ENCODE measurements around the gene PDCL3.

DNA sequence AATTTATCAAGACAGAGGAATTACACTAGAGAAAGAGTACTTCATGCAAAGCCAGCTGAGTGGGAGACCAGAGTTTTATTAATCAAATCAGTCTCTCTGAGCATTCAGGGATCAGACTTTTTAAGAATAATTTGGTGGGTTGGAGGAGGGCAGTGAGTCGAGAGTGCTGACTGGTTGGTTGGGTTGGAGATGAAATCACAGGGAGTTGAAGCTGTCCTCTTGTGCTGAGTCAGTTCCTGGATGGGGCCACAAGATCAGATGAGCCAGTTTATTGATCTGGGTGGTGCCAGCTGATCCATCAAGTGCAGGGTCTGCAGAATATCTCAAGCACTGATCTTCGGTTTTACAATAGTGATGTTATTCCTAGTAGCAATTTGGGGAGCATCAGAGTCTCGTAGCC, 21.4 kb upstream of the PDCL3 start:
- TF ChIP-seq, protein P1, sequence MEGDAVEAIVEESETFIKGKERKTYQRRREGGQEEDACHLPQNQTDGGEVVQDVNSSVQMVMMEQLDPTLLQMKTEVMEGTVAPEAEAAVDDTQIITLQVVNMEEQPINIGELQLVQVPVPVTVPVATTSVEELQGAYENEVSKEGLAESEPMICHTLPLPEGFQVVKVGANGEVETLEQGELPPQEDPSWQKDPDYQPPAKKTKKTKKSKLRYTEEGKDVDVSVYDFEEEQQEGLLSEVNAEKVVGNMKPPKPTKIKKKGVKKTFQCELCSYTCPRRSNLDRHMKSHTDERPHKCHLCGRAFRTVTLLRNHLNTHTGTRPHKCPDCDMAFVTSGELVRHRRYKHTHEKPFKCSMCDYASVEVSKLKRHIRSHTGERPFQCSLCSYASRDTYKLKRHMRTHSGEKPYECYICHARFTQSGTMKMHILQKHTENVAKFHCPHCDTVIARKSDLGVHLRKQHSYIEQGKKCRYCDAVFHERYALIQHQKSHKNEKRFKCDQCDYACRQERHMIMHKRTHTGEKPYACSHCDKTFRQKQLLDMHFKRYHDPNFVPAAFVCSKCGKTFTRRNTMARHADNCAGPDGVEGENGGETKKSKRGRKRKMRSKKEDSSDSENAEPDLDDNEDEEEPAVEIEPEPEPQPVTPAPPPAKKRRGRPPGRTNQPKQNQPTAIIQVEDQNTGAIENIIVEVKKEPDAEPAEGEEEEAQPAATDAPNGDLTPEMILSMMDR (IDR thresholded peaks at IDR 0.05) = no peak
- TF ChIP-seq EP300 (IDR thresholded peaks at IDR 0.05) = no peak

Measured in ovary (tissue), 3 donors.